Astrocyte of the cerebellum (primary cell): ENCODE measurements around the gene KLF7.

ENCODE experiments used
- DNase-seq: peaks from one replicate; pipeline ENCODE4 v3.0.0-alpha.2; 2011; ENCODE audit warnings: low read depth
- H3K4me3 ChIP-seq: 2 replicates; pipeline ENCODE4 v1.5.1; 2011; ENCODE audit warnings: mild to moderate bottlenecking, low read depth, low read length, moderate library complexity
- CTCF ChIP-seq: IDR thresholded peaks from 2 replicates; pipeline ENCODE4 v1.5.1; 2012; ENCODE audit warnings: low read length, low read depth, moderate library complexity, mild to moderate bottlenecking; ENCODE audit errors: missing control alignments
- in situ Hi-C: cut with HindIII; loops from 2 replicates; pipeline ENCODE4 v1.10.0; 2017; ENCODE audit warnings: low sequenced_read_pairs

Gene KLF7

DNA sequence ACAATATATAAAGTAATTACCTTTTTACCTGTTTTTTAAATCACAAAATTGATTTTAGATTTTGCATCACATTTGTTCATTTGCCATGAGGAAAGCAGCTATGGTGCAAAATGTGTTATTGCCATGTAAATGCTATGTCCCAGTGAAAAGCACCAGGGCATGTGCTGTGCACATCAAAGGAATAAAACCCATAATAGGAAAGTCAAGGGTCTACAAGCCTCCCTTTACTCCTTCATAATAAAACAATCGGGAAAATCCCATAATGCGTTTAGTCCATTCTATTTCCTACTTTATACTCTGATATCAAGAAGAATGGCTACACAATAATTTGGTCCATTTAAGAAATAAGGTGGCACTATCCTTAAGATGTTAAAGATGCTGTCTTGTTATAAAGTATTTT lies 53.0 kb downstream of the KLF7 start:
- no peak for DNase-seq
- no peak overlapping the region for H3K4me3 ChIP-seq
- in situ Hi-C loops, result no loop called here
- TF ChIP-seq CTCF, result no peak

DNA sequence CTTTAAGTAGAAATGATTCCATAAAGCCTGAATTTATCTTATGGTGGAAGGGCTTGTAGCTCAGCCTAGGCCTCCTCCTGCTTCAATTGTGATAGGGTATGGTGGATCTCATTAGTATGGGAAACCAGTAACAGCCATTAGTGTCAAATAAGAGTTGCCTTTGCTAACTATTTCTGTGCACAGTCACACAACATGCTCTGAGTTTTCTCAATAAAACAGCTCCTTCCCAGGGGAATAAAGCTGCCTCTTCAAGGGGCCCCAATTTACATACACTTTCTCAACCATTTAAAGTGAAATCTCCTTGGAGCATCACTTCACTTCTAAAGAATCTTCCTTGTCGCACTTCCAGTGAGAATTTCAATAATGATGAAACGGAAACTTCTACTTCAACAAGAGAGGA lies 53.4 kb downstream of the KLF7 start:
- H3K4me3 ChIP-seq, result no peak overlapping the region
- in situ Hi-C loops, result no loop called here
- no peak for TF ChIP-seq CTCF
- no peak for DNase-seq

DNA sequence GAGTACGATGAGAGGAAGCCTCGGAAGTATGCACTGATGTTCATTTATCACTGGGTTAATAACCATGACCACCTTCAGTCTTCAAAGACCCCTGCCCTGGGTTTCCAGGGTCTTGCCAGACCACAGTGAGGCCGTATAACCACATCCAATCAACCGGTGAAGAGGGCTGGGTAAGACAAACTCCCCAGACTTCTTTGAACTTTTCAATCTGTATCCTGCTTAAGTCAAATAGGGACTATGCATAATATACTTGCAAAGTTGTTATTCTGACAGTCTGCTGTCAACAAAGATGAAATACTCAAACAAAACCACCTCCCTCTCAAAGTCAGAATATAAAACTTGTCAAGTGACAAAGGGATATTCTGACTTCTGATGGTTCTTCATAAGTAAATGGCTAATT lies 54.0 kb downstream of the KLF7 start:
- in situ Hi-C loops, result no loop called here
- TF ChIP-seq CTCF, result no peak
- DNase-seq, result no peak
- H3K4me3 ChIP-seq, result no peak overlapping the region

- no peak for DNase-seq
- no peak overlapping the region for H3K4me3 ChIP-seq
- TF ChIP-seq CTCF, result no peak
- in situ Hi-C loops, result no loop called here
These were observed 55.0 kb downstream of the KLF7 start for GRCh38 chr2:207110715-207111114.

DNA sequence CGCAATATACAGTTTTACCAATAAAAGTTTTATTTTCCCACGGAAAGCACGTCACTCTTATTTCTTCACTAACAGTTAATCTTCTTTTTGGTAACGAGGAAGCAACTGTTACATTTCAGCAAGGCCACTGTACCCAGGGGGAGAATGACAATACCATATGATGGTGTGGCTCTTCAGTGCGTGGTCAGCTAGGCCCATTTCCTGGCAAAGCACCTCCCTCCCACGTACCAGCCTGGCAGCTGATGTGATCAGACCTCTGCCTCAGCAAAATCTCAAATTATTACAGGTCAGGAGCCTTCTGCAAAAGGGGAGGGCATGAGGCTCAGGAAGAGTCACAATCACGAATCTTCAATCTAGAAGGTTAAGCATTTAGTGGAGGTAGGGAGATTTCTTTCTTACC lies 55.4 kb downstream of the KLF7 start:
- no peak for DNase-seq
- TF ChIP-seq CTCF, result no peak
- in situ Hi-C loops, result no loop called here
- H3K4me3 ChIP-seq, result no peak overlapping the region

DNA sequence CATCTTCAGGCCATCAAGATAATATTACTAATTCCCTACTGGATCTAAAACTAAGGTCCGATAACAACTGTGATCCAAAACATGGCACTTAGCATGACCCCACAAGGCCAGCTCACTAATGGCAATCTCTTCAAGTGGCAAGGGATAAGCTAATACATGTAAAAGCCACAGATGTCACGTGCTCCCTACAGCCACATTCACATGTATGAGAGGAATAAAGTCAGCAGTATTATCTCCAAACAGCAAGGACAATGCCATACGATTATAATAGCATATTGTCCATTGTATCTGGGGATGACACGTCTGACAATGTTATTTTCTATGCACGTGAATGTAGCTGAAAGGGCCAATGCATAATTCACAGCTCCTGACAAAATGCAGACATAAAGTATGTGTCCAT lies 56.0 kb downstream of the KLF7 start:
- in situ Hi-C loops, result no loop called here
- no peak for TF ChIP-seq CTCF
- no peak for DNase-seq

DNA sequence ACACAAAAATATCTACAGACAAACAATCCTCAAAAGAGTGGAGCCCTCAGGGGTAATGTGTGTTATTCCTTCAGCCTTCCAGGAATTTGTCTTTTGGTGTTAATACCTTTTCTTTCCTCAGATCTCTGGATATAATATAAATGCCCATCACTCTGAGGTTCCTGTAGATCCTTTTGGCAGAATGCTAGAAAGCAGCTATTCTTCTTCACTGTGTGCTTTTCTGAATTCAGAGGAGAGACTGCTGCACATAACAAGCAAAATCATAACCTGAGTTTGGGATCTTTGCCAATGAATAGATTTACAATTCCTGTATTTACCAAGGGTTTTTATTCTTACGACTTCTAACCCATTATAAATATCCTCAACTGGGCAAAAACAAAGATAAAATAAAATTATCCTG lies 57.3 kb downstream of the KLF7 start:
- TF ChIP-seq CTCF, result no peak
- in situ Hi-C loops, result no loop called here
- no peak overlapping the region for H3K4me3 ChIP-seq
- no peak for DNase-seq

More for the DNA sequence above, 56.0 kb downstream of the KLF7 start:
- no peak overlapping the region for H3K4me3 ChIP-seq
